SK-N-SH (cell line): Measurements from ENCODE around the gene MTTP. TPM values are rescaled to one million over a fixed set of nuclear protein-coding genes. Genes with fewer than 3 reads are reported as not detected.

Experiments used
- CTCF ChIA-PET: fragments of 300-600, 350-600 bp; formaldehyde crosslinking; extraction: SDS; loops from one replicate; lab custom pipeline; 2021; lab: Yijun Ruan, JAX
- POLR2A ChIA-PET: fragments of 350-600 bp; sonication (Branson Sonifier 250); formaldehyde crosslinking; extraction: SDS; loops from one replicate; lab custom pipeline; 2020; ENCODE audit warnings: antibody characterized with exemption, inconsistent platforms; lab: Yijun Ruan, JAX
- DNase-seq: peaks from one replicate; pipeline ENCODE4 v3.0.0; 2012
- H2AFZ ChIP-seq: fragments of 200-600 bp; sonication (generic); 2 replicates; pipeline ENCODE4 v1.8.1; 2016; ENCODE audit warnings: antibody characterized with exemption, mild to moderate bottlenecking, low read depth
- H3F3A ChIP-seq: fragments of 200-600 bp; sonication (generic); replicated peaks from 2 replicates; pipeline ENCODE3; 2016; ENCODE audit warnings: antibody characterized with exemption, mild to moderate bottlenecking; ENCODE audit not compliant: insufficient read depth
- H3K27ac ChIP-seq, 2 experiments: fragments of 200-500 bp in 1 of 2; fragments of 200-600 bp in 1 of 2; sonication (Bioruptor generic) in 1 of 2; sonication (generic), shearing (Covaris generic) in 1 of 2; 2 replicates each; pipeline versions ENCODE4 v1.5.1 to v1.6.1; 2014 to 2016; ENCODE audit warnings: low read depth in 2 of 2, inconsistent platforms in 1 of 2, low read length in 1 of 2, mild to moderate bottlenecking in 1 of 2, mixed read lengths in 1 of 2
- H3K27me3 ChIP-seq: fragments of 200-600 bp; sonication (generic), shearing (Covaris generic); 2 replicates; pipeline ENCODE4 v1.6.1; 2016; ENCODE audit warnings: mixed run types; ENCODE audit not compliant: insufficient read depth
- H3K36me3 ChIP-seq, 2 experiments: fragments of 200-500 bp in 1 of 2; fragments of 200-600 bp in 1 of 2; sonication (Bioruptor generic) in 1 of 2; sonication (generic) in 1 of 2; replicated peaks in 1 of 2; 2 replicates each; pipeline versions ENCODE3 to v1.5.1; 2014 to 2016; ENCODE audit warnings: low read length in 1 of 2, mild to moderate bottlenecking in 1 of 2; ENCODE audit not compliant: insufficient read depth in 2 of 2, control insufficient read depth in 1 of 2
- H3K4me1 ChIP-seq, 2 experiments: fragments of 200-500 bp in 1 of 2; fragments of 200-600 bp in 1 of 2; sonication (Bioruptor generic) in 1 of 2; sonication (generic), shearing (Covaris generic) in 1 of 2; 2 replicates each; pipeline versions ENCODE4 v1.5.1 to v1.6.1; 2014 to 2016; ENCODE audit warnings: low read depth in 1 of 2, low read length in 1 of 2, mixed run types in 1 of 2; ENCODE audit not compliant: insufficient read depth in 2 of 2, control insufficient read depth in 1 of 2
- H3K4me2 ChIP-seq: fragments of 200-600 bp; sonication (generic), shearing (Covaris generic); 2 replicates; pipeline ENCODE4 v1.6.1; 2017; ENCODE audit warnings: mixed run types
- H3K4me3 ChIP-seq, 2 experiments: fragments of 200-500 bp in 1 of 2; fragments of 200-600 bp in 1 of 2; sonication (Bioruptor generic) in 1 of 2; sonication (generic), shearing (Covaris generic) in 1 of 2; 2 replicates each; pipeline versions ENCODE4 v1.5.1 to v1.8.1; 2014 to 2016; ENCODE audit warnings: low read depth in 2 of 2, inconsistent platforms in 1 of 2, low read length in 1 of 2, mild to moderate bottlenecking in 1 of 2, mixed read lengths in 1 of 2, moderate library complexity in 1 of 2
- H3K79me2 ChIP-seq: fragments of 200-600 bp; sonication (generic); 2 replicates; pipeline ENCODE4 v1.8.1; 2017; ENCODE audit warnings: mild to moderate bottlenecking; ENCODE audit not compliant: insufficient read depth
- H3K9ac ChIP-seq: fragments of 200-600 bp; sonication (generic); 2 replicates; pipeline ENCODE4 v1.6.1; 2017; ENCODE audit warnings: mixed run types
- H3K9me2 ChIP-seq: fragments of 200-600 bp; sonication (generic); 2 replicates; pipeline ENCODE4 v1.6.1; 2017; ENCODE audit warnings: mixed run types
- H3K9me3 ChIP-seq: fragments of 200-600 bp; sonication (generic); 2 replicates; pipeline ENCODE4 v1.6.1; 2017; ENCODE audit warnings: mixed run types, mild to moderate bottlenecking, moderate library complexity
- H4K20me1 ChIP-seq: fragments of 200-600 bp; sonication (generic); 2 replicates; pipeline ENCODE4 v1.6.1; 2017; ENCODE audit warnings: mild to moderate bottlenecking, mixed run types; ENCODE audit not compliant: insufficient read depth
- FOSL2 ChIP-seq: IDR thresholded peaks from 2 replicates; pipeline ENCODE4 v1.4.0; 2012; ENCODE audit warnings: low read depth, mild to moderate bottlenecking, moderate library complexity, borderline replicate concordance
- FOXJ3 ChIP-seq: sonication (generic); formaldehyde crosslinking; IDR thresholded peaks from 2 replicates; pipeline ENCODE4 v1.5.1; 2020; ENCODE audit warnings: mild to moderate bottlenecking, missing genetic modification reagents
- FOXM1 ChIP-seq: IDR thresholded peaks from 2 replicates; pipeline ENCODE4 v1.4.0; 2012; ENCODE audit warnings: low read depth, mild to moderate bottlenecking
- GABPA ChIP-seq: IDR thresholded peaks from 2 replicates; pipeline ENCODE4 v1.4.0; 2012; ENCODE audit warnings: low read depth, mild to moderate bottlenecking
- GATA2 ChIP-seq: sonication (generic); formaldehyde crosslinking; IDR thresholded peaks from 2 replicates; pipeline ENCODE4 v1.5.0; 2020; ENCODE audit warnings: mild to moderate bottlenecking, missing genetic modification reagents
- MEF2A ChIP-seq: IDR thresholded peaks from 2 replicates; pipeline ENCODE4 v1.4.0; 2012; ENCODE audit warnings: low read depth, borderline replicate concordance
- NFIC ChIP-seq: IDR thresholded peaks from 2 replicates; pipeline ENCODE4 v1.4.0; 2012; ENCODE audit warnings: borderline replicate concordance
- NRF1 ChIP-seq: IDR thresholded peaks from 2 replicates; pipeline ENCODE4 v1.6.1; 2012; ENCODE audit warnings: low read depth, mild to moderate bottlenecking, low read length
- RCOR1 ChIP-seq: fragments of 150-350 bp; IDR thresholded peaks from 2 replicates; pipeline ENCODE4 v1.6.1; 2017; ENCODE audit warnings: antibody characterized with exemption, low read length
- RFX5 ChIP-seq: IDR thresholded peaks from 2 replicates; pipeline ENCODE4 v1.6.1; 2012; ENCODE audit warnings: mild to moderate bottlenecking, improper control_type of control experiment, low read length
- RXRA ChIP-seq: IDR thresholded peaks from 2 replicates; pipeline ENCODE4 v1.4.0; 2012; ENCODE audit warnings: low read depth, mild to moderate bottlenecking, borderline replicate concordance
- TCF12 ChIP-seq: IDR thresholded peaks from 2 replicates; pipeline ENCODE4 v1.4.0; 2012
- TEAD4 ChIP-seq: IDR thresholded peaks from 2 replicates; pipeline ENCODE4 v1.4.0; 2012; ENCODE audit warnings: mild to moderate bottlenecking, borderline replicate concordance; ENCODE audit not compliant: insufficient read depth
- YY1 ChIP-seq: IDR thresholded peaks from 2 replicates; pipeline ENCODE4 v1.4.0; 2012; ENCODE audit warnings: low read depth, mild to moderate bottlenecking
- WGBS: methylation state at CpG from one replicate; pipeline ENCODE4 v1.1.6; 2017; ENCODE audit warnings: low lambda C conversion rate; 5-methylcytosine and 5-hydroxymethylcytosine counted together
- polyA plus RNA-seq, 3 experiments: library from polyadenylated mRNA; depleted of rRNA; stranded (reverse); fragments of >200 nt; gene quantifications; 2 replicates each; pipeline ENCODE4 v1.2.3, GENCODE V29; 2012
- TF ChIP-seq, protein P1 (sequence below): fragments of 200-600 bp; sonication (generic); IDR thresholded peaks from 2 replicates; pipeline ENCODE4 v1.6.1; 2017; ENCODE audit warnings: antibody characterized with exemption, mild to moderate bottlenecking, moderate library complexity
- TF ChIP-seq, protein P2 (sequence below): IDR thresholded peaks from 2 replicates; pipeline ENCODE4 v1.4.0; 2012; ENCODE audit warnings: low read depth, borderline replicate concordance
- TF ChIP-seq, protein P3 (sequence below): IDR thresholded peaks from 2 replicates; pipeline ENCODE4 v1.6.1; 2012; ENCODE audit warnings: mild to moderate bottlenecking, low read depth, low read length, moderate library complexity
- TF ChIP-seq, protein P4 (sequence below): fragments of 150-350 bp; IDR thresholded peaks from 2 replicates; pipeline ENCODE4 v1.6.1; 2017; ENCODE audit warnings: antibody characterized with exemption, low read length, low read depth, borderline replicate concordance

The MTTP gene
- polyA plus RNA-seq, 1 of the 3 experiments (the other 2 are of a cell fraction): not detected

DNA sequence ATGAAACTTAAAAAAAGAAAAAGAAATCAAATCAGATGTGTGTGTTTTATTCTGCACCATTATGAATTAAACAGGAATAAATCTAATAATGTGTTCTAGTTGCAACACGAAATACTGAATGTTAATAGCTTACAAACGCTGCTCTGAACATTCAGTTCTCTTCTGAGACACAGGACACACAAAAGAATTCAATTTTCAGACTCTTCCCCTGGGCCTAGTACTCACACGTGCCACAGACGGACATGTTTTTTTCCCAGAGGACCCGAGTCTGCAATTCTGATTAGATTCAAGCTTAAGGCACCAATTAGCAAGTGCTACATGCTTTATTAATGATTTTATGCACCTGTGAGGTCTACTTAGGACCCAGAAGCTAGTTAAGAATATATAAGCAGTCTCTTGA is 62.5 kb downstream of the MTTP start:
- Histone ChIP-seq H3K27me3 (no peaks in the 10 kb centered on the region), H2AFZ (no peak overlapping the region), H3K27ac (no peak overlapping the region), H3K36me3 (no peaks in the 10 kb centered on the region), H3K9me2 (no peaks in the 10 kb centered on the region), H3K4me2 (no peak overlapping the region), H4K20me1 (no peaks in the 10 kb centered on the region), H3K9ac (no peak overlapping the region), H3K4me3 (no peak overlapping the region), H3K9me3 (no peaks in the 10 kb centered on the region), H3K4me1 (no peaks in the 10 kb centered on the region), H3K79me2 (no peaks in the 10 kb centered on the region), H3F3A (no peaks in the 10 kb centered on the region)
- POLR2A ChIA-PET: no interaction called here
- DNase-seq: no peak
- no peak for TF ChIP-seq TEAD4
- no peak for TF ChIP-seq FOXM1
- TF ChIP-seq NFIC: no peak
- TF ChIP-seq NRF1: no peak
- TF ChIP-seq FOXJ3 (CRISPR knock-in tag): no peak
- no peak for TF ChIP-seq YY1
- TF ChIP-seq, protein P1, sequence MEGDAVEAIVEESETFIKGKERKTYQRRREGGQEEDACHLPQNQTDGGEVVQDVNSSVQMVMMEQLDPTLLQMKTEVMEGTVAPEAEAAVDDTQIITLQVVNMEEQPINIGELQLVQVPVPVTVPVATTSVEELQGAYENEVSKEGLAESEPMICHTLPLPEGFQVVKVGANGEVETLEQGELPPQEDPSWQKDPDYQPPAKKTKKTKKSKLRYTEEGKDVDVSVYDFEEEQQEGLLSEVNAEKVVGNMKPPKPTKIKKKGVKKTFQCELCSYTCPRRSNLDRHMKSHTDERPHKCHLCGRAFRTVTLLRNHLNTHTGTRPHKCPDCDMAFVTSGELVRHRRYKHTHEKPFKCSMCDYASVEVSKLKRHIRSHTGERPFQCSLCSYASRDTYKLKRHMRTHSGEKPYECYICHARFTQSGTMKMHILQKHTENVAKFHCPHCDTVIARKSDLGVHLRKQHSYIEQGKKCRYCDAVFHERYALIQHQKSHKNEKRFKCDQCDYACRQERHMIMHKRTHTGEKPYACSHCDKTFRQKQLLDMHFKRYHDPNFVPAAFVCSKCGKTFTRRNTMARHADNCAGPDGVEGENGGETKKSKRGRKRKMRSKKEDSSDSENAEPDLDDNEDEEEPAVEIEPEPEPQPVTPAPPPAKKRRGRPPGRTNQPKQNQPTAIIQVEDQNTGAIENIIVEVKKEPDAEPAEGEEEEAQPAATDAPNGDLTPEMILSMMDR: no peak
- TF ChIP-seq, protein P2, sequence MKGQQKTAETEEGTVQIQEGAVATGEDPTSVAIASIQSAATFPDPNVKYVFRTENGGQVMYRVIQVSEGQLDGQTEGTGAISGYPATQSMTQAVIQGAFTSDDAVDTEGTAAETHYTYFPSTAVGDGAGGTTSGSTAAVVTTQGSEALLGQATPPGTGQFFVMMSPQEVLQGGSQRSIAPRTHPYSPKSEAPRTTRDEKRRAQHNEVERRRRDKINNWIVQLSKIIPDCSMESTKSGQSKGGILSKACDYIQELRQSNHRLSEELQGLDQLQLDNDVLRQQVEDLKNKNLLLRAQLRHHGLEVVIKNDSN: no peak
- no peak for TF ChIP-seq TCF12
- no peak for TF ChIP-seq RCOR1
- no peak for TF ChIP-seq RFX5
- no peak for TF ChIP-seq GABPA
- TF ChIP-seq FOSL2: no peak
- no peak for TF ChIP-seq GATA2 (CRISPR knock-in tag)
- TF ChIP-seq, protein P3, sequence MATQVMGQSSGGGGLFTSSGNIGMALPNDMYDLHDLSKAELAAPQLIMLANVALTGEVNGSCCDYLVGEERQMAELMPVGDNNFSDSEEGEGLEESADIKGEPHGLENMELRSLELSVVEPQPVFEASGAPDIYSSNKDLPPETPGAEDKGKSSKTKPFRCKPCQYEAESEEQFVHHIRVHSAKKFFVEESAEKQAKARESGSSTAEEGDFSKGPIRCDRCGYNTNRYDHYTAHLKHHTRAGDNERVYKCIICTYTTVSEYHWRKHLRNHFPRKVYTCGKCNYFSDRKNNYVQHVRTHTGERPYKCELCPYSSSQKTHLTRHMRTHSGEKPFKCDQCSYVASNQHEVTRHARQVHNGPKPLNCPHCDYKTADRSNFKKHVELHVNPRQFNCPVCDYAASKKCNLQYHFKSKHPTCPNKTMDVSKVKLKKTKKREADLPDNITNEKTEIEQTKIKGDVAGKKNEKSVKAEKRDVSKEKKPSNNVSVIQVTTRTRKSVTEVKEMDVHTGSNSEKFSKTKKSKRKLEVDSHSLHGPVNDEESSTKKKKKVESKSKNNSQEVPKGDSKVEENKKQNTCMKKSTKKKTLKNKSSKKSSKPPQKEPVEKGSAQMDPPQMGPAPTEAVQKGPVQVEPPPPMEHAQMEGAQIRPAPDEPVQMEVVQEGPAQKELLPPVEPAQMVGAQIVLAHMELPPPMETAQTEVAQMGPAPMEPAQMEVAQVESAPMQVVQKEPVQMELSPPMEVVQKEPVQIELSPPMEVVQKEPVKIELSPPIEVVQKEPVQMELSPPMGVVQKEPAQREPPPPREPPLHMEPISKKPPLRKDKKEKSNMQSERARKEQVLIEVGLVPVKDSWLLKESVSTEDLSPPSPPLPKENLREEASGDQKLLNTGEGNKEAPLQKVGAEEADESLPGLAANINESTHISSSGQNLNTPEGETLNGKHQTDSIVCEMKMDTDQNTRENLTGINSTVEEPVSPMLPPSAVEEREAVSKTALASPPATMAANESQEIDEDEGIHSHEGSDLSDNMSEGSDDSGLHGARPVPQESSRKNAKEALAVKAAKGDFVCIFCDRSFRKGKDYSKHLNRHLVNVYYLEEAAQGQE: no peak
- no peak for TF ChIP-seq MEF2A
- no peak for TF ChIP-seq RXRA
- TF ChIP-seq, protein P4, sequence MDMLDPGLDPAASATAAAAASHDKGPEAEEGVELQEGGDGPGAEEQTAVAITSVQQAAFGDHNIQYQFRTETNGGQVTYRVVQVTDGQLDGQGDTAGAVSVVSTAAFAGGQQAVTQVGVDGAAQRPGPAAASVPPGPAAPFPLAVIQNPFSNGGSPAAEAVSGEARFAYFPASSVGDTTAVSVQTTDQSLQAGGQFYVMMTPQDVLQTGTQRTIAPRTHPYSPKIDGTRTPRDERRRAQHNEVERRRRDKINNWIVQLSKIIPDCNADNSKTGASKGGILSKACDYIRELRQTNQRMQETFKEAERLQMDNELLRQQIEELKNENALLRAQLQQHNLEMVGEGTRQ: no peak
- WGBS: 24% methylated on average over 5 of the region's 5 CpGs
- CTCF ChIA-PET: no interaction called here
